Ascending aorta (tissue), 2 donors: ENCODE data around the gene CD247. TPM values are rescaled to one million over a fixed set of nuclear protein-coding genes. Genes with fewer than 3 reads are reported as not detected.

ENCODE experiments used
- DNase-seq, 2 donors: peaks; one replicate each; pipeline ENCODE4 v3.0.0-alpha.2; 2019; ENCODE audit warnings: low spot score in 2 of 2
- H3K27ac ChIP-seq, 2 donors: fragments of 200-600 bp; sonication (generic); one replicate each; pipeline ENCODE4 v1.5.1; 2016 to 2017; ENCODE audit warnings: mild to moderate bottlenecking in 1 of 2
- H3K27me3 ChIP-seq: fragments of 200-600 bp; sonication (generic); one replicate; pipeline ENCODE4 v1.5.1; 2017
- H3K36me3 ChIP-seq, 2 donors: fragments of 200-600 bp; sonication (generic); one replicate each; pipeline ENCODE4 v1.5.1; 2016
- H3K4me1 ChIP-seq, 2 donors: fragments of 200-600 bp; sonication (generic); one replicate each; pipeline ENCODE4 v1.5.1; 2016 to 2017; ENCODE audit warnings: mild to moderate bottlenecking in 1 of 2
- H3K4me3 ChIP-seq, 2 donors: fragments of 200-600 bp; sonication (generic); one replicate each; pipeline ENCODE4 v1.5.1; 2016 to 2017; ENCODE audit warnings: mild to moderate bottlenecking in 1 of 2
- H3K9me3 ChIP-seq, 2 donors: fragments of 200-600 bp; sonication (generic); one replicate each; pipeline ENCODE4 v1.5.1; 2016
- CTCF ChIP-seq, 3 experiments: fragments of 200-600 bp in 2 of 3; fragments of 450-650 bp in 1 of 3; sonication (generic) in 2 of 3; IDR thresholded peaks; one replicate each; pipeline ENCODE4 v1.5.1; 2016 to 2019; ENCODE audit warnings: antibody characterized with exemption in 3 of 3, mild to moderate bottlenecking in 1 of 3, moderate library complexity in 1 of 3
- intact Hi-C: fragments of 100-400 bp; cut with DNase I; formaldehyde crosslinking; loops from one replicate; pipeline ENCODE4 v1.15.1; 2023
- total RNA-seq: library from RNA; depleted of rRNA; stranded (reverse); fragments of >200 nt; gene quantifications from one replicate; pipeline ENCODE4 v1.1.0, GENCODE V29; 2016

CD247 gene
- total RNA-seq, 1 donor from 2014 or later: 3.7 TPM

GRCh38 chr1:167520711-167521206, 2.4 kb upstream of the CD247 start:
- no peak for TF ChIP-seq CTCF (IDR thresholded peaks at IDR 0.05)
- no peaks in the 10 kb centered on the region for H3K4me1 ChIP-seq
- H3K9me3 ChIP-seq: peaks cover 0 to 7% of the 10 kb centered on the region in 2 donors
- no peak overlapping the region for H3K4me3 ChIP-seq
- no peak for DNase-seq
- no peak overlapping the region for H3K27ac ChIP-seq
- H3K27me3 ChIP-seq: no peaks in the 10 kb centered on the region
- intact Hi-C loops: no loop called here
- H3K36me3 ChIP-seq: no peaks in the 10 kb centered on the region

- H3K9me3 ChIP-seq: no peaks in the 10 kb centered on the region
- no peaks in the 10 kb centered on the region for H3K27me3 ChIP-seq
- H3K4me1 ChIP-seq: no peaks in the 10 kb centered on the region
- H3K27ac ChIP-seq: no peak overlapping the region
- no peaks in the 10 kb centered on the region for H3K36me3 ChIP-seq
- TF ChIP-seq CTCF (IDR thresholded peaks at IDR 0.05): no peak
- intact Hi-C loops: no loop called here
- H3K4me3 ChIP-seq: no peak overlapping the region
- no peak for DNase-seq
These were observed 596 bp downstream of the CD247 start for GRCh38 chr1:167517535-167518330.

- H3K27me3 ChIP-seq: no peaks in the 10 kb centered on the region
- H3K36me3 ChIP-seq: no peaks in the 10 kb centered on the region
- no peak overlapping the region for H3K27ac ChIP-seq
- H3K9me3 ChIP-seq: no peaks in the 10 kb centered on the region
- intact Hi-C loops: no loop called here
- peak in 1 of 2 donors; percentile 41 for DNase-seq
- H3K4me3 ChIP-seq: no peak overlapping the region
- no peak for TF ChIP-seq CTCF (IDR thresholded peaks at IDR 0.05)
- no peaks in the 10 kb centered on the region for H3K4me1 ChIP-seq
These were observed 1.6 kb downstream of the CD247 start for GRCh38 chr1:167516404-167517388.

GRCh38 chr1:167515893-167516321, 2.4 kb downstream of the CD247 start:
- no peaks in the 10 kb centered on the region for H3K27me3 ChIP-seq
- intact Hi-C loops: no loop called here

More at GRCh38 chr1:167515893-167516321, 2.4 kb downstream of the CD247 start:
- Histone ChIP-seq H3K9me3 (no peaks in the 10 kb centered on the region), H3K27ac (no peak overlapping the region), H3K4me1 (no peaks in the 10 kb centered on the region), H3K36me3 (no peaks in the 10 kb centered on the region), H3K4me3 (no peak overlapping the region)
- peak in 1 of 2 donors; percentile 27 for DNase-seq
- no peak for TF ChIP-seq CTCF (IDR thresholded peaks at IDR 0.05)
